Prostate gland (tissue), 2 donors: ENCODE data around the gene MAP3K13. TPM values are rescaled to one million over a fixed set of nuclear protein-coding genes. Genes with fewer than 3 reads are reported as not detected.

Source experiments
- DNase-seq: peaks from one replicate; pipeline ENCODE4 v3.0.0-alpha.2; 2019; ENCODE audit warnings: low spot score
- H3K27ac ChIP-seq, 2 donors: fragments of 200-600 bp; sonication (generic); 2 replicates each; pipeline ENCODE4 v1.5.1; 2017 to 2019
- H3K27me3 ChIP-seq: fragments of 200-600 bp; sonication (generic); replicated peaks from 2 replicates; pipeline ENCODE4 v1.5.1; 2019; ENCODE audit not compliant: insufficient read depth
- H3K36me3 ChIP-seq, 2 donors: fragments of 200-600 bp; sonication (generic); 1 replicate in 1 of 2; 2 replicates in 1 of 2; pipeline versions ENCODE4 v1.5.1 to v1.8.1; 2017 to 2019
- H3K4me1 ChIP-seq: fragments of 200-600 bp; sonication (generic); replicated peaks from 2 replicates; pipeline ENCODE4 v1.5.1; 2019
- H3K4me3 ChIP-seq, 2 donors: fragments of 200-600 bp; sonication (generic); 2 replicates each; pipeline ENCODE4 v1.5.1; 2017 to 2019
- H3K9me3 ChIP-seq: fragments of 200-600 bp; sonication (generic); 2 replicates; pipeline ENCODE4 v1.5.1; 2017
- POLR2A ChIP-seq: fragments of 450-650 bp; IDR thresholded peaks from one replicate; pipeline ENCODE4 v1.6.1; 2016; ENCODE audit warnings: antibody characterized with exemption, mild to moderate bottlenecking
- POLR2AphosphoS5 ChIP-seq: sonication (generic); formaldehyde crosslinking; IDR thresholded peaks from one replicate; pipeline ENCODE4 v1.6.1; 2017; ENCODE audit warnings: antibody characterized with exemption
- WGBS: methylation state at CpG from one replicate; pipeline ENCODE4 v1.1.5; 2018; 5-methylcytosine and 5-hydroxymethylcytosine counted together
- intact Hi-C: fragments of 100-400 bp; cut with DNase I; formaldehyde crosslinking; loops from one replicate; pipeline ENCODE4 v1.14.2; 2022
- total RNA-seq, 2 donors: library from RNA; depleted of rRNA; stranded (reverse); fragments of >200 nt; gene quantifications; one replicate each; pipeline ENCODE4 v1.1.0, GENCODE V29; 2016
- TF ChIP-seq, protein P1 (sequence below), 4 experiments: fragments of 200-600 bp in 2 of 4; fragments of 450-650 bp in 2 of 4; sonication (generic) in 2 of 4; IDR thresholded peaks; 1 replicate in 3 of 4; 2 replicates in 1 of 4; pipeline ENCODE4 v1.5.1; 2016 to 2019; ENCODE audit warnings: antibody characterized with exemption in 4 of 4, mild to moderate bottlenecking in 2 of 4, moderate library complexity in 2 of 4

The MAP3K13 gene
- total RNA-seq, 2 donors from 2014 or later, result 32.9 to 51.1 TPM

DNA sequence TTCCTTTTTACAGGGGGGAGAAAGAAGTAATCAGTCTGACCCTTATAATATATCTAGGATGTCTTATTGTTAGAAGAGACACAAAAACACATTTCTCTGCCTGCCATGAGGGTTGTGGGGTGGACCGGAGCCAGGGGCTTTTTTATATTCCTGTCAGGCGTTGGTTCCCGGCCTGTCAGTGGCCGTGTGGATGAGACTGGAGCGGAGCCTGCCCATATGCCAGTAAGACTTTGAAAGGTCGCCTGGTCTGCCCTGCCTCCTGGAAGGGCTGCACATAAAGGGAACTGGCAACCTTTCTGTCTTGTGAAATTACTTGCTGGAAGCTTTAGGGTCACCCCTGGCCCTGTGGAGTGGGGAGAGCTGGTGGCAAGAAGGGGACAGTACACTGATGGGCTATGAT lies 34.7 kb downstream of the MAP3K13 start:
- no peak overlapping the region for H3K27ac ChIP-seq
- 43% methylated on average over 6 of the region's 6 CpGs for WGBS
- H3K4me3 ChIP-seq, result no peak overlapping the region
- H3K9me3 ChIP-seq, result no peaks in the 10 kb centered on the region
- H3K36me3 ChIP-seq, result no peaks in the 10 kb centered on the region
- intact Hi-C loops, result no loop called here
- TF ChIP-seq, protein P1, sequence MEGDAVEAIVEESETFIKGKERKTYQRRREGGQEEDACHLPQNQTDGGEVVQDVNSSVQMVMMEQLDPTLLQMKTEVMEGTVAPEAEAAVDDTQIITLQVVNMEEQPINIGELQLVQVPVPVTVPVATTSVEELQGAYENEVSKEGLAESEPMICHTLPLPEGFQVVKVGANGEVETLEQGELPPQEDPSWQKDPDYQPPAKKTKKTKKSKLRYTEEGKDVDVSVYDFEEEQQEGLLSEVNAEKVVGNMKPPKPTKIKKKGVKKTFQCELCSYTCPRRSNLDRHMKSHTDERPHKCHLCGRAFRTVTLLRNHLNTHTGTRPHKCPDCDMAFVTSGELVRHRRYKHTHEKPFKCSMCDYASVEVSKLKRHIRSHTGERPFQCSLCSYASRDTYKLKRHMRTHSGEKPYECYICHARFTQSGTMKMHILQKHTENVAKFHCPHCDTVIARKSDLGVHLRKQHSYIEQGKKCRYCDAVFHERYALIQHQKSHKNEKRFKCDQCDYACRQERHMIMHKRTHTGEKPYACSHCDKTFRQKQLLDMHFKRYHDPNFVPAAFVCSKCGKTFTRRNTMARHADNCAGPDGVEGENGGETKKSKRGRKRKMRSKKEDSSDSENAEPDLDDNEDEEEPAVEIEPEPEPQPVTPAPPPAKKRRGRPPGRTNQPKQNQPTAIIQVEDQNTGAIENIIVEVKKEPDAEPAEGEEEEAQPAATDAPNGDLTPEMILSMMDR (IDR thresholded peaks at IDR 0.05), result no peak
- H3K4me1 ChIP-seq, result no peaks in the 10 kb centered on the region
- no peak for DNase-seq
- no peaks in the 10 kb centered on the region for H3K27me3 ChIP-seq

DNA sequence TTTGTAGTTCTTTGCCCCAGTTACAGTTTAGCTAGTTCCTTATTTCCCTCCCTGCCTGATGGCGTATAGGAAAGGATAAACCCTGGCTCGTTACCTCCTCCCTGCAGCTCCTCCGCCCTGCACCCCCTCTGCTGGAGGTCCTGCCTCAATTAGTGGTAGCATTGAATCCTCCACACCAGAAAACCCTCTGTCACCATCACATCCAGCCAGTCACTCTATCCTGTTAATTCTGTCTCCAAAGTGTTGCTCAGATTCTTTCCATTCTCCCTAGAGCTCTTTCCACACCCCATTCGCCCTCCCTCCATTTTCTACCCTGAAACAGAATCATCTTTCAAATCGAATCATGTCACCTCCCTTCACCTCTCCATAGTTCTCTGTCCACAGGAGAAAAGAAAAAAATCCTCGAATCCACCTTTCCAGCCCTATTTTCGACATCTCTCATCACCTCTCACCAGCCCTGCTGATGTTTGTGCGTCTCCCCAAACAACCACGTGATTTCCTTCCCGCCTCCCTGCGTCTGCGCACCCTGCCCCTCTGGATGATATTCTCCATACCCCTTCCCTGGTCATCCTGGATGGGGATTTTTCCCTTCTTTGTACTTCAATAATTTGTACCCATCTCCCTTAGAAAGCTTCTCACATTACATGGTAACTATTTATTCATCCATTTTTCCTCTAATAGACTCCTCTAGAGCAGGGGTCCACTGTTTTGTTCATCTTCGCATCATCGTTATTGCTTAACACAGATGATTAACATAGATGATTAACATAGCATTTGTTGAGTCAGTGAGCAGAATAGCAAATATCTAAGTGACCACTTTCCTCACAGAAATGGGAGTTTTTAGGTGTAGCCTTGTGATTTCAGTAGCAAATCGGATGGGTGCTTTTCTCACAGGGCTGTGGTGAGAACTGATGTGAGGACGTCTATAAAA lies 37.1 kb downstream of the MAP3K13 start:
- Histone ChIP-seq H3K9me3 (no peaks in the 10 kb centered on the region), H3K36me3 (no peaks in the 10 kb centered on the region), H3K4me3 (no peak overlapping the region), H3K27ac (no peak overlapping the region), H3K27me3 (no peaks in the 10 kb centered on the region), H3K4me1 (no peaks in the 10 kb centered on the region)
- TF ChIP-seq, protein P1 (IDR thresholded peaks at IDR 0.05), result no peak
- TF ChIP-seq POLR2A (no peak), POLR2AphosphoS5 (no peak)
- WGBS, result 86% methylated on average over 16 of the region's 16 CpGs
- intact Hi-C loops, result no loop called here
- no peak for DNase-seq

DNA sequence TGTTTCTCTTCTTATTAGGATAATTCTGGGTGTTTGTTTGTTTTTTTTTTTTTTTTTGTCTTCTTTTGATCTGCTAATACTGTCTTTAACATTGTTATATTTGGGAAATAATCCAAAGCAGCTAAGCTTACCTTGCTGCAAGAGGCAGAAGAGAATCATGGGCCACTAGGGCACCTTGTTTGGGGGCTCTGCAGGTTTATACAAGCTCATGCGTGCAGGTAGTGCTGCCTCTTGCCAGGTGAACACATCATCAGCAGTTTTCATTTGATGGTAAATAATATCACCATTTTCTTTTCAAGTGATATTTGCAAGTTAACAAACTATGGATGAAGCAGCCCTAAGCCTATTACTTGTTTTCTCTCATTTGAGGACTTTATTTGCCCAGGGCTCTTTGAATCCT lies 37.9 kb downstream of the MAP3K13 start:
- H3K27ac ChIP-seq, result no peak overlapping the region
- WGBS, result 58% methylated on average over 1 of the region's 1 CpG
- no peaks in the 10 kb centered on the region for H3K4me1 ChIP-seq
- H3K4me3 ChIP-seq, result no peak overlapping the region
- no peaks in the 10 kb centered on the region for H3K36me3 ChIP-seq
- DNase-seq, result no peak
- TF ChIP-seq, protein P1 (IDR thresholded peaks at IDR 0.05), result no peak
- TF ChIP-seq POLR2AphosphoS5 (no peak), POLR2A (no peak)
- H3K27me3 ChIP-seq, result no peaks in the 10 kb centered on the region
- no peaks in the 10 kb centered on the region for H3K9me3 ChIP-seq
- intact Hi-C loops, result no loop called here

DNA sequence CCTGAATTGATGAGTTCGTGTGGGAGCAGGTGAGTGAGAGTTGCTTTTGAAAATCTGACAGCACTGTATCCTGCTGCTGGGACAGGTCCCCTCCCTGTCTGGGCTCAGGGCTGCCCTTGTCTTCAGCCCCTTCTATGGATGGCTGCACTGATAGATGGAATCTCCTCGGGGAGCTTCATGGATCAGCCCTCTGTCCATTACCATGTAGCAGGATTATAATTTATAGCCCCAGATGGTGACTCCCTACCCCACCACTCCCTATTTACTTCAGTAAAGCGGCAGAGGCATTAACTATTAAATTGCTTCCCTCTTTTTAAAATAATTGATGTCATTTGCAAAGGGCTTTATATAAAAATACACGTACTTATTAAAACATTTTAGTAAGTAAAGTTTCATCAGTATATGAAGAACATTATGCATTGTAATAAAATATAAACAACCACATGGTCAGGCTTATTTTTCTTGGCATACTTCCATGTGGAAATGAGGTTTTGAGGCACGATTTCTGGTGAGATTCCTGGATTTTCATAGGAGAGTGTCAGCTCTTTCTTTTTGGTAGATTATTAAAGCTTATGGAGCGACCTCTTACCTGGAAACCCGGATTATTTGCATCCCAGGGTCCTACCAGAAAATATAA lies 38.5 kb downstream of the MAP3K13 start:
- no peak for DNase-seq
- H3K27me3 ChIP-seq, result no peaks in the 10 kb centered on the region
- H3K36me3 ChIP-seq, result no peaks in the 10 kb centered on the region
- intact Hi-C loops, result no loop called here
- H3K9me3 ChIP-seq, result no peaks in the 10 kb centered on the region
- no peaks in the 10 kb centered on the region for H3K4me1 ChIP-seq
- no peak overlapping the region for H3K4me3 ChIP-seq
- no peak overlapping the region for H3K27ac ChIP-seq
- 51% methylated on average over 7 of the region's 7 CpGs for WGBS
- TF ChIP-seq POLR2AphosphoS5 (no peak), POLR2A (no peak)
- TF ChIP-seq, protein P1 (IDR thresholded peaks at IDR 0.05), result no peak
